Measurements from ENCODE around the gene BSDC1.

DNA sequence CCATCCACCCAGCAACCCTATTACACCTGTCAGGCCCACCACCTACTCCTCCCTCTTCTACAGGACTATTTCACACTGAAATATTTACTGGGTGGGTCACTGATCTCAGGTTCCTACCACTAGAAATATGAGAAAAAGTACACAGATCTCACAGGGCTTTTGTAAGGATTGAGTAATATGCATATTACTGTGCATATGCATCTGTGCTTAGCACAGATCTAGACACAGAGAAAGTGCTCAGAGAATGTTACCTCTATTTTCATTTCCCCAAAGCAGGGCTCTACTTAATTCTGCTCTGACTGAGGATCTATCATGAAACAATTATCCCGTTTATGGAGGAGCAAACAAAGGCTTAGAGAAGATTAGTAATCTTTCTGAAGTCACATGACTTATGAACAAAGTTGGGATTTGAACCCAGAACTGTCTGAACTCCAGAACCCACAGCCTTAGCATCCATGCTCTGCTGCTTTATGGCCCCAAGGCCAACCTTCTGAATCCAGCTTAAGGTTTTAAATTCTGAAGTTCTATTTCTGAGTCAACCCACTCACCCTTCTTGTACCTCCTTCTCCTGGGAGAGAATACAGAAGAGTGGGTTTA is 20.1 kb downstream of the BSDC1 start:
- TF ChIP-seq, protein P1, sequence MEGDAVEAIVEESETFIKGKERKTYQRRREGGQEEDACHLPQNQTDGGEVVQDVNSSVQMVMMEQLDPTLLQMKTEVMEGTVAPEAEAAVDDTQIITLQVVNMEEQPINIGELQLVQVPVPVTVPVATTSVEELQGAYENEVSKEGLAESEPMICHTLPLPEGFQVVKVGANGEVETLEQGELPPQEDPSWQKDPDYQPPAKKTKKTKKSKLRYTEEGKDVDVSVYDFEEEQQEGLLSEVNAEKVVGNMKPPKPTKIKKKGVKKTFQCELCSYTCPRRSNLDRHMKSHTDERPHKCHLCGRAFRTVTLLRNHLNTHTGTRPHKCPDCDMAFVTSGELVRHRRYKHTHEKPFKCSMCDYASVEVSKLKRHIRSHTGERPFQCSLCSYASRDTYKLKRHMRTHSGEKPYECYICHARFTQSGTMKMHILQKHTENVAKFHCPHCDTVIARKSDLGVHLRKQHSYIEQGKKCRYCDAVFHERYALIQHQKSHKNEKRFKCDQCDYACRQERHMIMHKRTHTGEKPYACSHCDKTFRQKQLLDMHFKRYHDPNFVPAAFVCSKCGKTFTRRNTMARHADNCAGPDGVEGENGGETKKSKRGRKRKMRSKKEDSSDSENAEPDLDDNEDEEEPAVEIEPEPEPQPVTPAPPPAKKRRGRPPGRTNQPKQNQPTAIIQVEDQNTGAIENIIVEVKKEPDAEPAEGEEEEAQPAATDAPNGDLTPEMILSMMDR (IDR thresholded peaks at IDR 0.05): no peak
- no peak for TF ChIP-seq POLR2A (IDR thresholded peaks at IDR 0.05)
